ENCODE measurements around the gene AAMDC.
A peak's percentile ranks its signal among the peaks of the same experiment; 100 is the strongest.

DNA sequence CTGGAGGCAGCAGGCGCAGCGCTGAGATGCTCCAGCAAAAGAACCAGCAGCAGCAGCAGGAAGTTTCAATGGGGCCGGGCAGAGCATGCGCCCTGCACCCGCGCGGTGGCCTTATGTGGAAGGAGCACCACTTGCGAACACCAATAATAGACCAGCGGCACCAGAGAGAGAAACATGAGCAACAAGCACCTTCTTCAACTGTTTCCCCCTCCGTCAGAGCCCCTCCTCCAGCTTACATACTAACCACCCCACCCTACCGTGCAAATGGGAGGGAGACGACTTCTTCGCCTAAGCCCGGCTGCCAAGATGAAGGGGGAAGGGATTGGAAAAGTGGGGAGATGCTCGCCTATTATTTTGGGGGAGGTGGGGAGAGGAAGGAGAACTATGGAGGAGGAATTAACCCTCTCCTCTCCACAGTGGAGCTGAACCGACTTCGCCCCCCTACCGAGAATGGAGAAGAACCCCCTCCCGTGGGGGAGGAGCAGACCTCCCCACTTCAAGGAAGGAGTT lies 1.5 kb upstream of the AAMDC start:
- TF ChIP-seq, protein P1, sequence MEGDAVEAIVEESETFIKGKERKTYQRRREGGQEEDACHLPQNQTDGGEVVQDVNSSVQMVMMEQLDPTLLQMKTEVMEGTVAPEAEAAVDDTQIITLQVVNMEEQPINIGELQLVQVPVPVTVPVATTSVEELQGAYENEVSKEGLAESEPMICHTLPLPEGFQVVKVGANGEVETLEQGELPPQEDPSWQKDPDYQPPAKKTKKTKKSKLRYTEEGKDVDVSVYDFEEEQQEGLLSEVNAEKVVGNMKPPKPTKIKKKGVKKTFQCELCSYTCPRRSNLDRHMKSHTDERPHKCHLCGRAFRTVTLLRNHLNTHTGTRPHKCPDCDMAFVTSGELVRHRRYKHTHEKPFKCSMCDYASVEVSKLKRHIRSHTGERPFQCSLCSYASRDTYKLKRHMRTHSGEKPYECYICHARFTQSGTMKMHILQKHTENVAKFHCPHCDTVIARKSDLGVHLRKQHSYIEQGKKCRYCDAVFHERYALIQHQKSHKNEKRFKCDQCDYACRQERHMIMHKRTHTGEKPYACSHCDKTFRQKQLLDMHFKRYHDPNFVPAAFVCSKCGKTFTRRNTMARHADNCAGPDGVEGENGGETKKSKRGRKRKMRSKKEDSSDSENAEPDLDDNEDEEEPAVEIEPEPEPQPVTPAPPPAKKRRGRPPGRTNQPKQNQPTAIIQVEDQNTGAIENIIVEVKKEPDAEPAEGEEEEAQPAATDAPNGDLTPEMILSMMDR (IDR thresholded peaks at IDR 0.05) = no peak
- TF ChIP-seq POLR2A (IDR thresholded peaks at IDR 0.05) = peak in 1 of 2 donors; percentile 17

Measured in suprapubic skin (tissue), 3 donors.